Osteocyte (in vitro differentiated cells): Measurements from ENCODE around the gene USPL1. TPM values are rescaled to one million over a fixed set of nuclear protein-coding genes. Genes with fewer than 3 reads are reported as not detected.

Experiments
- DNase-seq: peaks from one replicate; pipeline ENCODE4 v3.0.0; 2021; ENCODE audit warnings: mixed read lengths; ENCODE audit not compliant: unreplicated experiment; ENCODE audit errors: extremely low spot score
- H3K27ac Mint-ChIP-seq: one replicate; pipeline ENCODE4 v1.8.0; 2021; ENCODE audit warnings: mild to moderate bottlenecking, mixed read lengths; ENCODE audit not compliant: unreplicated experiment
- H3K27me3 Mint-ChIP-seq: one replicate; pipeline ENCODE4 v1.8.0; 2021; ENCODE audit warnings: mixed read lengths; ENCODE audit not compliant: unreplicated experiment
- H3K36me3 Mint-ChIP-seq: one replicate; pipeline ENCODE4 v1.8.0; 2021; ENCODE audit warnings: mixed read lengths; ENCODE audit not compliant: unreplicated experiment
- H3K4me1 Mint-ChIP-seq: one replicate; pipeline ENCODE4 v1.8.0; 2021; ENCODE audit warnings: mixed read lengths; ENCODE audit not compliant: unreplicated experiment
- H3K4me3 Mint-ChIP-seq: one replicate; pipeline ENCODE4 v1.8.0; 2021; ENCODE audit warnings: mild to moderate bottlenecking, moderate library complexity, mixed read lengths; ENCODE audit not compliant: unreplicated experiment
- H3K9me3 Mint-ChIP-seq: one replicate; pipeline ENCODE4 v1.8.0; 2021; ENCODE audit warnings: mixed read lengths; ENCODE audit not compliant: unreplicated experiment
- total RNA-seq: library from RNA; stranded (reverse); gene quantifications from 2 replicates; pipeline ENCODE4 v1.2.1, GENCODE V29; 2021
- TF ChIP-seq, protein P1 (sequence below): fragments of 200-600 bp; sonication (generic); IDR thresholded peaks from 2 replicates; pipeline ENCODE4 v1.5.0; 2021; ENCODE audit warnings: antibody characterized with exemption, mild to moderate bottlenecking, moderate library complexity

Gene USPL1
- total RNA-seq, 1 donor from 2014 or later, result 11.9 TPM

DNA sequence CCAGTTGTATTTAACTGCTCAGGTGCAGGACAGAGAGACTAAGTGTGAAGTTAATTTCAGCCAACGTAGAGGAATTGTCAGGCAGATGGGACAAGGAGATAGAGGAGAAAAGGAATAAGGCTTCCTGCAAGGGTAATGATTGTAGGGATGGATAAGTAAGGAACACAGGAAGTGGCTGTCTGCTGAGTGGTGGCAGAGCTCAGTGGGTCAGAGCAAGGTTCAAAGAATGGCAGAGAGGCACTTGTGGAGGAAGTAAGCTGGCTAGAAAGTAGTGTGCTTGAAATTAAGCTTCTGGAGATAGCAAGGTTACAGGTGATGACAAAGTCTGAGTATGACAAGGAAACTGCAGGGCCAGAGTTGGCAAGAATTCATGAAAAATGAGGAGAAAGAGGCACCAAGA is 47.9 kb downstream of the USPL1 start:
- Mint-ChIP-seq H3K27ac (no peak overlapping the region), H3K4me1 (no peaks in the 10 kb centered on the region), H3K27me3 (no peaks in the 10 kb centered on the region), H3K36me3 (no peaks in the 10 kb centered on the region), H3K4me3 (no peak overlapping the region), H3K9me3 (no peaks in the 10 kb centered on the region)
- DNase-seq, result no peak
- TF ChIP-seq, protein P1, sequence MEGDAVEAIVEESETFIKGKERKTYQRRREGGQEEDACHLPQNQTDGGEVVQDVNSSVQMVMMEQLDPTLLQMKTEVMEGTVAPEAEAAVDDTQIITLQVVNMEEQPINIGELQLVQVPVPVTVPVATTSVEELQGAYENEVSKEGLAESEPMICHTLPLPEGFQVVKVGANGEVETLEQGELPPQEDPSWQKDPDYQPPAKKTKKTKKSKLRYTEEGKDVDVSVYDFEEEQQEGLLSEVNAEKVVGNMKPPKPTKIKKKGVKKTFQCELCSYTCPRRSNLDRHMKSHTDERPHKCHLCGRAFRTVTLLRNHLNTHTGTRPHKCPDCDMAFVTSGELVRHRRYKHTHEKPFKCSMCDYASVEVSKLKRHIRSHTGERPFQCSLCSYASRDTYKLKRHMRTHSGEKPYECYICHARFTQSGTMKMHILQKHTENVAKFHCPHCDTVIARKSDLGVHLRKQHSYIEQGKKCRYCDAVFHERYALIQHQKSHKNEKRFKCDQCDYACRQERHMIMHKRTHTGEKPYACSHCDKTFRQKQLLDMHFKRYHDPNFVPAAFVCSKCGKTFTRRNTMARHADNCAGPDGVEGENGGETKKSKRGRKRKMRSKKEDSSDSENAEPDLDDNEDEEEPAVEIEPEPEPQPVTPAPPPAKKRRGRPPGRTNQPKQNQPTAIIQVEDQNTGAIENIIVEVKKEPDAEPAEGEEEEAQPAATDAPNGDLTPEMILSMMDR, result no peak

DNA sequence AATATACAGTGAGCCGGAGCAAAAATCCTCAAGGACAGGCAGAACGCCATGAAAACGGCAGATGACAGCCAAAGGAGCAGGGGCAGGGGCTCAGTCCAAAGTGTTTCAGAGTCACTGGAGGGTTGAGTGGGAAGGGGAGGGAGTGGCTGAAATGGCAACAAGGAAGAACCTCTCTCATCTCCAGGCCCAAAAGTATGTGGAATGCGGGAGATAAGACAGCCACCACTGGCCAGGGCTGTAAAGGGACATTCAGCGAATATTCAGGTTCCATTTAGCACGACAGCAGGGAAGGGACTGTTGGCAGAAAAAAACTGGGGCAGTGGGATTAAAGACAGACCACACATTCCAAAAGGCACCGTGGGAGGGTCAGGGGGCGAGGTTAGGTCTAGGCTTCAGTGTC is 48.4 kb downstream of the USPL1 start:
- H3K4me3 Mint-ChIP-seq, result no peak overlapping the region
- DNase-seq, result no peak
- TF ChIP-seq, protein P1, result no peak
- no peak overlapping the region for H3K27ac Mint-ChIP-seq
- no peaks in the 10 kb centered on the region for H3K4me1 Mint-ChIP-seq
- peaks cover 3% of the 10 kb centered on the region for H3K27me3 Mint-ChIP-seq
- H3K36me3 Mint-ChIP-seq, result no peaks in the 10 kb centered on the region
- H3K9me3 Mint-ChIP-seq, result no peaks in the 10 kb centered on the region

DNA sequence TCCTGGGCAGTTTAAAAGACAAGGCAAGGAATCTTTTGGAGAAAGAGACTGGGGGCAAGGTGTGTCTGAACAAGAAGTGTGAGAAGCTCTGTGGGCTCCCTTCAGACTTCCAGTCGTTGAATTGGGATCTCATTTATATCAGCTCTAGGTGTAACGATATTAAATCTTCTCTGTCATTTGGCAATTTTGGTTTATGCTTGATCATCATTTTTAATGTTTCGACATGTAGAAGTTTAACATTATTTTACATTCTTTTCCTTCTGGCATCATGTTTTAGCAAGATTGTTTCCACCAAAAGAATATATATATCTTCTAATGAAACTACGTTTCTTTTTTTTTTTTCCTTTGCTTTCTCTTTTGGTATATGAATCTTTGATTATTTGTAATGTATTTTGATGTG is 49.3 kb downstream of the USPL1 start:
- H3K4me3 Mint-ChIP-seq, result no peak overlapping the region
- no peaks in the 10 kb centered on the region for H3K9me3 Mint-ChIP-seq
- H3K4me1 Mint-ChIP-seq, result no peaks in the 10 kb centered on the region
- peaks cover 5% of the 10 kb centered on the region for H3K27me3 Mint-ChIP-seq
- H3K36me3 Mint-ChIP-seq, result no peaks in the 10 kb centered on the region
- TF ChIP-seq, protein P1, result no peak
- no peak overlapping the region for H3K27ac Mint-ChIP-seq
- DNase-seq, result no peak

DNA sequence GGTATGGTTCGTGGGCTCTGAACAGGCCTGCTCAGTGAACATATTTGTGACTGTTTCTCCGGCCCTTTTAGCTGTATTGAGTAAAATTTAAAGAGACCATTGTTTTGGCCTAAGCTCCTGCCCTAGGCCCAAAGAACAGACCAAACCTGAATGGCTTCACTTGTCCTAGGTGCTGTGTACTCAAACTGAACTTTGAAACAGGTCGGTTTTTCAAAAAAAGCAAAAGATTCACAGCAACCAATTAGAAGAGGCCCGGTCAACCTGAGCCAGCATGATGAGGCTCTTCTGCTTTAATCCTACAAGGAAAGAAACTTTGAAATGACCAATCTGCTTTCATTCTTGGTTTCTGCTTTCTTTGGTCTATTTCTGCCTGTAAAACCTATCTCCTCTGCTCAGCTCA is 50.6 kb downstream of the USPL1 start:
- H3K27ac Mint-ChIP-seq, result no peak overlapping the region
- TF ChIP-seq, protein P1, result no peak
- peaks cover 2% of the 10 kb centered on the region for H3K4me1 Mint-ChIP-seq
- H3K9me3 Mint-ChIP-seq, result no peaks in the 10 kb centered on the region
- H3K4me3 Mint-ChIP-seq, result no peak overlapping the region
- no peak for DNase-seq
- peaks cover 5% of the 10 kb centered on the region for H3K27me3 Mint-ChIP-seq
- H3K36me3 Mint-ChIP-seq, result no peaks in the 10 kb centered on the region

DNA sequence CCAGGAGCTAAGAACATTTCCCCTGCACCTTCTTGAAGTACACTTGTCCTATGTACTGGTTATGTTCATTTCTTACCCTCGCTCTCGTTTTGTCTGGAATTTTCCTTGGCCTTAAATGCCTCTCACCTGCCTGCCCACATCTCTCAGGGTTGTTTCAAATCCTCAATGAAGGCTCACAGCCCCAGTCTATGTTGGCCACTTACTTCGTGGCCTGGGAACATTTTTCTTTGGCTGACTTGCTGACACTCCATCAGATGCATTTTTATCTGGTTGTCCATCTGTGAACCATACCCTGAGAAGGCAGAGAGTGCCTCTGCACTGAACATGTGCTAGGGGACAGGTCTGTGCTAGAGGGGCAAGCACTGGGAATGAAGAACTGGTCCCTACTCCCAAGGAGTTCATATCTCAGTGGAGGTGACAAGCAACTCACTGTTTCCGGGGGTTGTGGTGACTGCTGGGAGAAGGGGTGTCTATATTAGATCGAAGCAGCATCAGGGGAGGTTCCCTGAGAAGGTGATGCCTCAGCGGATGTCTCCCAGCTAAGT is 53.6 kb downstream of the USPL1 start:
- H3K27me3 Mint-ChIP-seq, result peaks cover 5% of the 10 kb centered on the region
- peaks cover 10% of the 10 kb centered on the region for H3K4me1 Mint-ChIP-seq
- no peaks in the 10 kb centered on the region for H3K36me3 Mint-ChIP-seq
- TF ChIP-seq, protein P1, result no peak
- H3K9me3 Mint-ChIP-seq, result no peaks in the 10 kb centered on the region
- no peak overlapping the region for H3K4me3 Mint-ChIP-seq
- H3K27ac Mint-ChIP-seq, result no peak overlapping the region
- no peak for DNase-seq
